ENCODE data around the gene USP30.

The USP30 gene

DNA sequence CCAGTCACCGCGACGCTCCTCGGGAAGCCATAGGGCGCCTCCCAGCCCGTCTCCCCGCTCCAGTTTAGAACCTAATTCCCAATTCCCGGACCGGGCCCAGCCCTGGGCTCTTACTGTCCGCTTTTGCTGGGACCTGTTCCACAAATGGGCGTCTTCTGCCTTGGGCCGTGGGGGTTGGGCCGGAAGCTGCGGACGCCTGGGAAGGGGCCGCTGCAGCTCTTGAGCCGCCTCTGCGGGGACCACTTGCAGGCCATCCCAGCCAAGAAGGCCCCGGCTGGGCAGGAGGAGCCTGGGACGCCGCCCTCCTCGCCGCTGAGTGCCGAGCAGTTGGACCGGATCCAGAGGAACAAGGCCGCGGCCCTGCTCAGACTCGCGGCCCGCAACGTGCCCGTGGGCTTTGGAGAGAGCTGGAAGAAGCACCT is 45.8 kb downstream of the USP30 start:
- peak; percentile 38 for DNase-seq

DNA sequence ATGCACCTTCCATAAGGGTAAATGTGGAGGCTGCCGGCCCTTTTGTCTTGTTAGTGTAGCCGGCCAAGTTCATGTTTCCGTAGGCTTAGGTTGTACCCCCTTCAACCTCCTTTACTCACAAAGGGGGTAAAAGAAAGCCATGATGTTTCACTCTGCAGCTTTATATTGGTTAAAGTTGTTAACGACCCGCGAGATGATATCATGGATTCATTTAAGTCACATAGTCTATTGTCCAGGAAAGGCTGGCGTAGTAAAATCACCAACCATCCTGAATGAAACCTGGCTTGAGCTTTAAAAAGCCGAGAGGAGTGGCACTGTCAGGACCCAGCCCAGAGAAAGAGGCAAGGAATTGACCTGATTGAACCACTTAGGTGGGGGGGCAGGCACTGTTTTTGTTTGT is 46.3 kb downstream of the USP30 start:
- DNase-seq: no peak

DNA sequence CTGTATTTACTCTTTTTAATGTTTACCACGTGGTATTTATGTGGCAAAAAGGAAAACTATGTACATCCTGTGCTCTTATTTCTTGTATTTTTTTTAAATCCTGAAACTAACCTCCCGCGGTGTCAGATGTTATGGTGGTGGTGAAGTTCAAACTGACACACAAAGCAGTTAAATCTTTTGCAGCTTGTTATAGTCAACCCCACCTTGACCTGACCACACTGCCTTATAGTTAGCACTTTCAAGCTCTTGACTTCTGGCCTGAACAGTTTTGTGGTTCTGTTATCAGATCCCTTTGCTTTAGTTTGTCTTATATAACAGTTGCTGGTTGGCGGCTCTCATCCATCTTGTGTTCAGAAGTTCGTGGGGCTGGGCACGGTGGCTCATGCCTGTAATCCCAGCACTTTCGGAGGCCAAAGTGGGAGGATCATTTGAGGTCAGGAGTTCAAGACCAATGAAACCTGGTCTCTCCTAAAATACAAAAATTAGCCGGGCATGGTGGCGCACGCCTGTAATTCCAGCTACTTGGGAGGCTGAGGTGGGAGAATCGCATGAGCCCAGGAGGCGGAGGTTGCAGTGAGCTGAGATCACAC is 47.1 kb downstream of the USP30 start:
- no peak for DNase-seq

DNA sequence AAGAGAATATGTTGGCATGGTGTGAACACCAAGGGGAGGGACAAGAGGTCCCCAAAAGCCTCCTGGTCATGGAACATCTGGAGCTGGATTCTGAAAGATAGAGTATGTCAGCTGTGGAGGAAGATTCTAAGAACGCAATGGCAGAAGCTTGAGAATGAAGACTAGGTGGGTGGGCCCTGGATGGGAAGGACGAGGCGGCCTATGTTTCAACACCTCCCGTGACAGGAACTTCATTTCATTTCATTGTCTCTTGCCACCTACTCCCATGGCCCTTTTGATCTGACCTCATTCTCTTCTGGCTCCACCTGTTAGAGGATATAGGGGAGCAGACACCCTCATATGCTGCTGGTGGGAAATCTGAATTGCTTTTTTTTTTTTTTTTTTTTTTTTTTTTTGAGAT is 48.4 kb downstream of the USP30 start:
- no peak for DNase-seq

DNA sequence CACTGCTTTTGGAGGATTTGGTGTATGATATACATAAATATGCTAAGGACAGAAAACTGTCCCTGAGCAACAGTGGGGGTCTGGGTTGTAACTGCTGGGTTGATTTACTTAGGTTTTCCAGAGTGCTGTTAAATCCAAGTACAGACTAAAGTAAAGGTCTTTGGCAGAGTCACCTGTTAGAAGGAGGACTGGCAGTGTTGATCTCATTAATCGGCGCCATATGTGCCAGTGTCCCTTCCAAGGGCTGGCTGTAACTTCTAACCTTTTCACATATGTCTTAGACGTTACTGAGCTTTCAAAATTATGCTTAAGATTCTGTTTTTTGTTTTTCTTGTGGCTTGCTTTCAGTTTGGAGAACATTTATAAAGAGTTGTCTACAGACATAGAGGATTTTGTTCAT is 50.1 kb downstream of the USP30 start:
- no peak for DNase-seq

DNA sequence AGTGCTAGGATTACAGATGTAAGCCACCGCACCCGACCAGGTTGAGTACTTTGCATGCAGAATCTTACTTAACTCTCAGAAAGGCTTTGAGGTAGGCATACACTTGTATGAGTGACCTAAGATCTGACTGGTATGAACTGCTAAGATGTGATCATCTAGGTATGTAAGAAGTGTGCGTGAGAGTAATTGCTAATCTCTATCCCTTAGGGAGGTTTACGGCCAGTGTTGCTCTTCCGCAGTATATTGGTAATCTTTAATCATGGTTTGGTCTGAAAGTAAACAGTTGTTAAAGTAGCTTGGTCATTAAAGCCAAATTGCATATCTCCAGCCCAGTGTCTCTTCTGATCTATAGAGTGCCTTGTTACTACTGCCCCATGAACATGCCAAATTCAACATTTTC is 52.8 kb downstream of the USP30 start:
- DNase-seq: no peak

DNA sequence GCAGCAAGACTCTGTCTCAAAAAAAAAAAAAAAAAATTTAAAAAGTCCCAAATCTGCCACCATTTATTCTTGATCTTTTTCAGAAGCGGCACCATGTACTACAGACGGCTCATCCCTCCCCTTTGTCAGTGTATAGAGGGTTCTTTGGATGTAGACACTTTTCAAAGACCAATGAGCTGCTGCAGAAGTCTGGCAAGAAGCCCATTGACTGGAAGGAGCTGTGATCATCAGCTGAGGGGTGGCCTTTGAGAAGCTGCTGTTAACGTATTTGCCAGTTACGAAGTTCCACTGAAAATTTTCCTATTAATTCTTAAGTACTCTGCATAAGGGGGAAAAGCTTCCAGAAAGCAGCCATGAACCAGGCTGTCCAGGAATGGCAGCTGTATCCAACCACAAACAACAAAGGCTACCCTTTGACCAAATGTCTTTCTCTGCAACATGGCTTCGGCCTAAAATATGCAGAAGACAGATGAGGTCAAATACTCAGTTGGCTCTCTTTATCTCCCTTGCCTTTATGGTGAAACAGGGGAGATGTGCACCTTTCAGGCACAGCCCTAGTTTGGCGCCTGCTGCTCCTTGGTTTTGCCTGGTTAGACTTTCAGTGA is 57.5 kb downstream of the USP30 start:
- no peak for DNase-seq

DNA sequence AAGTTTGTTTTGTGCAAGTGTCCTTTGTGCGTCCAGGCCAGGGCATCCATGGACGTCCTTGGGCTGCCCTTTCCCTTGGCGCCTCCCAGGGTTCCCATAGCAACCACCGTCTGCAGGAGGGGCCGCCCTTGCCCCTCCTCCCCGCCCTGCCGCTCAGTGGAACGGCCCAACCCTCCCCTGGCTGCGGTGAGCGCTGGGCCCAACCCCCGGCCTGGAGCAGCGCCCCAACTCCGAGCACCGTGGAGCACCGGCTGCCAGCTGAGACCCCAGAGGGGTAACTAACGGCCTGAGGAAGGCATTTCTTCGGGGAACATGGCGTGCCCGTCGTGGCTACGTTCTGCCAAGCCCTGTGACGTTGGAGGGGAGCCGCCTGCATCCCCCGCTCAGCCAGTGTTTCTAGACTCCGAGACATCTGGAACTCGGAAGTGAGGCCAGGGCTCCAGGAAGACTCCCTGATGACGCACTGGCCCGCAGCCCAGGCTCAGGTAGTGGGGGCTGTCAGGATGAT is 58.7 kb downstream of the USP30 start:
- DNase-seq: peak; percentile 27

DNA sequence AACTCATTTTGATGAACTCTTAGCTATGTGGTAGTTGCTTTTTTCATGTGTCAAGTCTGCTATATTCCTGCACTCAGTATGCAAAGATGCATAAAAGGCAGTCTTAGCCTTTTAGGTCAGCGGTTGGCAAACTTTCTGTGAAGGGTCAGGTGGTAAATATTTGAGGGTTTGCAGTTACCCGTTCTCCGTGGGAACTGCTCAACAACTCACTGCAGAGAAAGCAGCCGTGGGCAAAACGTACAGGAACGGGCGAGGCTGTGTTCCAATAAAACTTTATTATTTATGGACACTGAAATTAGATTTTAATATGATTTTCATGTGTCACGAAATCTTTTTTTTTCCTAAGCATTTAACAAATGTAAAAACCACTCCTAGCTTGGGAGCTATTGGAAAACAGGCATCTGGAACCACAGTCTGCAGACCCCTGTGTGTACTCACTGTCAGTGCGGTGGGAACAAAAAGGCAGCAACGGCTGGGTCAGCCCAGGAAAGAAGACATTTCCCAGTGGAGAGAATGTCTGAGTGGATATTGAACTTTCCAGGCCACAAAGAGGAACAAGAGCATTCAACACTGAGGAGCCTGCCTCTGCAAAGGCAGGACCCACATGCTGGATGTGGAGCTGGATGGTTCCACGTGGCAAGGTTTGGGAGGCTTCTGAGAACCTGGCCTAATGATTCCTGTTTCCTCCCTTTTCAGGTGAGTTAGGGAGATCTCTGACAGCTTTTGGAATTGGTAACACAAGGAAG is 60.5 kb downstream of the USP30 start:
- DNase-seq: no peak

DNA sequence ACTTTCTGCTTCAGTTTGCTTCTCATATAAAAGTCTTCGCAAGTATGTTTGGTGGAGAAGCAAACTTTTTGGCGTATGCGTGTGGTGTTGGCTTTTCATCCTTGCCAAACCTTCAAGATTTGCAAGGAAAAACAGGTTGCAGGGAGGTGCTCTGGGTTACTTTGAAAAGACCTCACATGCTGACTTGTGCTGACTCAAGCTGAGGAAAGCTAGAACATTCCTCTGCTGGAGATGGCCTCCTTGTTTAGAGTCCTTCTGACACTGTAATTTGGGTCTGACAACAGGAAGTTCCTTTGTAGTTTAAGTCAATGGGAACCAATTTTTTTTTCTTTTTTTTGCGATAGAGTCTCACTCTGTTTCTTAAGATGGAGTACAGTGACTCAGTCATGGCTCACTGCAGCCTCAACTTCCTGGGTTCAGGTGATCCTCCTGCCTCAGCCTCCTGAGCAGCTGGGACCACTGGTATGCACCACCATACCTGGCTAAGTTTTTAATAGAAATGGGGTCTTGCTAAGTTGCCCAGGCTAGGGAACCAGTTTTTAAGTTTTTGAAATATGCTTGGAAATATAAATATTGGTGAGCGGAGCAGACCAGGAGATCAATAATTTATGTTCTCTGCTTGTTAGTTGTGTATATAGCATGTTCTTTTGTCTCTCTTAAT is 61.4 kb downstream of the USP30 start:
- DNase-seq: no peak

DNA sequence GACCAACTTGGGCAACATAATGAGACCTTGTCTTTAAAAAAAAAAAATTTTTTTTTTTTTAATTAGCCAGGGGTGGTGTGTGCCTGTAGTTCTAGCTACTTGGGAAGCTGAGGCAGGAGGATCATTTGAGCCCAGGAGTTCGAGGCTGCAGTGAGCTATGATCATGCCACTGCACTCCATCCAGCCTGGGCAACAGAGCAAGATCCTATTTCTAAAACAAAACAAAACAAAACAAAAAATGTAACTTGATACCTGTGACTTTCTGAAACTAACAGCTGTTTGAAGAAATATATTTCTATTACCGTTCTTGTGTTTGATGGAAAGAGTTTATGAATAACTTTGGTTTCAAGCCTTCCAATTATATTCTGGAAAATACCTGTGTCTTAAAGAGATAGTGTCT is 62.3 kb downstream of the USP30 start:
- DNase-seq: no peak

DNA sequence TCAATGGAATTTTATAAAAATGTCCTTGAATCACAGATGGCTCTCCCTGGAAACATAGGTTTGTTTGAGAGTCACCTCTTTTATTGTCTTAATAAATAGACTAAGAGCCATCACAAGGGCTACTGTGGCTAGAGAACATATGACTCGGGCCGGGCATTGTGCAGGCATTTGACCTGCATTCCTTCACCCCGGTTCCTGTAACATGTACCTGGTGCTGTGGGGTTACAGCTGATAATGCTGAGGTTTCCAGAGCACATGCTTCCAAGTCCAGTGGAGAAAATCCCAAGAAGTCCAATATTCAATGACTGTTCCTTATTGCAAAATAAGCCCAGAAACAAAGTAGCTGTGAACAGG is 63.0 kb downstream of the USP30 start:
- no peak for DNase-seq

DNA sequence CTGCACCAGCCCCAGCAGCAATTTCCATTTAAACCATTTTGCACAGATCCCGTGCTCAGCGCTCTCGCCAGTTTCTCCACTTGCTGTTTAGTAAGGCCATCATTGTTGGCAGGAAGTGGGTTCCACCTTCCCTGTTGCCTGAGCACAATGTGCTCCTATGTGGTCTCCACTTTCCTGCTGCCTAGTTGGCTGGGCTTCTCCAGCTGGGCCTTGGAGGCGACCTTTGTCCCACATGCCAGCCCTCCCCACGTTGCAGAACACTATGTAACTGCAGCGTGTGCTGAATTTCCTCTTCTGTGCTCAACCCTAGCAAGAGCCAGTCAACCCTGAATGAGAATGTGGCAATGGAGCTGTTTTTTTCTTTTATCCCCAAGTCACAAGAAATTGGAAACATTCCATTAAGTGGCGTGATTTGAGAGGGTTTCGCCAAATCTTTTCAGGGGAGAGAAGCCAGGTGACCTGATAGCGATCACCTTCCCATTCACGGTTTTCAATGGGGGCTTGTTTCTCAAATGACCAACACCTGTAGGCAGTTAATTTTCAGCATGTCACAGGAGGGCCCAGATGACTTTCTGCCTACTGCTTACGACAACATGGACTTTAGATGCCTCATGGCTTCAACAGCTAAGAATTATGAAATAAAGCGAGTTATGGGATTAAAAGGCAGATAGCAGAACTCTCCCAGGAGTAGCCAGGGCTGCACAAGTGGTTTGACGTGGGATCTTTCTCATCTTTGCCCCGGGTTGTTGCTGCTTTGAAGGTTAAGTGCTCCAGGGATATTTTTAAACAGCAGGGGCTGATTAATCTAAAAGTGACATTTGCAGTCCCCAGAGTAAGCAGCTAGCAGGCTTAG is 63.6 kb downstream of the USP30 start, which contains the start of gene ACACB:
Gene ACACB (plus strand): TSS at position 830 of the 853 bp plus-strand sequence. CDS start 22,819 bp downstream, outside the sequence.
- DNase-seq: no peak

DNA sequence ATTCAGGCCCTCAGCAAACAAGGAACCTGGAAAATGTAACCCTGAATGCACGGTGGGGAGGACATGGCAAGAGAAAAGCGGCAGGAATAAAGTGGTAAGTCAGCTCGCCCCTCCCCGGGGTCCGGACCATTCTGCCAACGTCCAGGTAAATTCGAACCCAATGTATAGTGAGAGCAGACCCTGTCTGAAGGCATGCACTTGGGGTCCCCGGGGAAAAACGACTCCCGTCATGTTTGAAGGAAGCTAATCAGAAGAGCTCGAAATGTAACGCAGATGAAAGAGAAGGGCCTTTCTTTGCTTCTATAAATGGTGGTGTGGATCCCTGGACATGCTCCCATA is 64.2 kb downstream of the USP30 start:
- no peak for DNase-seq

DNA sequence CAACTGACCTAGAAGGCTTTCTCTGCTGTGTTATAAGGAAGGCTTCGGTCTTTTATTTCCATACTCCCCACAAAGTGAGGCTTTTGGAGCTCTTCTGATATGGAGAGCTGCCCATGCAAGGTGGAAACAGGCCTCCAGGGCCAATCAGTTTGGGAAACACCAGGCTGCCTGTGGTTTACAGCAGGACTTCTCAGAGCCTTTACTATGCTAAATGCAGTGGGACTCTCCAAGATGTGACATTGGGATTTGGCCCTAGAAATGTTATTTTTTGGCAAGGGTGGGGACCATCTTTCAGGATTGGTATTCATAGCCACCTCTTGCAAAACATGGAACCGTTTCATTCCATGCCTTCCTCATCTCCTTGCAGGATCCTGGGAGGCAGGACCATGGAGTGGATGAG is 67.7 kb downstream of the USP30 start:
- no peak for DNase-seq

DNA sequence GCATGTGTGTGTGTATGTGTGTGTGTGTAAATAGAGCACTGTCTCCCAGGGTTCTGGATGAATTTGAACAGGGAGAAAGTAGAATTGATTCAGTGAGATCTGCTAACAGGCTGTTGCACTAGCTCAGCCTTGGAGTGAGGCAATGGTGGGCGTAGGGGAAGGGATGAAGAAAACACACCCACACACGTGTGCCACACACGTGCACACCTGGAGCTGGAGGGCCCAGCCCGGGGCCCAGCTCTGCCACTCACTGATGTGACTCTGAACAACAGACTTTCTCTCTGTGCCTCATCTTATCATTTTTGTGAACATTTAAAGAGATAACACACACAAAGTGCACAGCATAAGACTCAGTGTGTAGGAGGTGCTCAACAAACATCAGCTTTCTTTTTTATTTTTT is 68.2 kb downstream of the USP30 start:
- DNase-seq: no peak

DNA sequence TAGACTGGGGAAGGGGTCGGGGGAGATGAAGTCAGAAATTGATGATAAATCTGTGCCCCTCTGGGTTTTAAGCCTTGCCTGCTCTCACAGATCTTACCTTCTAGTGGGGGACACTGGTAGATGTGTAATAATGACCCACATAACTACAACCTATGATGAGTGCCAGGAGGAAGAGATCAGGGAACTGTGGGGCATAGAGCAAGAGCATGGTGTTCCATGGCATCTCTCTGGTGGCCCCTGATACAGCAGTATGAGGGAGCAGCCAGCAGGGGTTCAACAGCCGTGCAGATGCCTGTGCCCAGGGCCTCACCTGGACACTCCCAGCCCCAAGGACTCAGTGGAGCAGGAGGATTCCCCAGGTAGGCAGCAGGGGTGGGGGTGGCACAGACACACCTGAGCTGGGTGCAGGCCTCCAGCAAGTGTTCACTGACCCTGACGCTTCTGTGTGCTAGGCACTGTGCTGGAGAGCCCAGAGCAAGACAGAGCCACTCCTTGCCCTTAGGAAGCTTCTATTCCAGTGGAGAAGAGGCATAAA is 69.0 kb downstream of the USP30 start:
- DNase-seq: no peak

DNA sequence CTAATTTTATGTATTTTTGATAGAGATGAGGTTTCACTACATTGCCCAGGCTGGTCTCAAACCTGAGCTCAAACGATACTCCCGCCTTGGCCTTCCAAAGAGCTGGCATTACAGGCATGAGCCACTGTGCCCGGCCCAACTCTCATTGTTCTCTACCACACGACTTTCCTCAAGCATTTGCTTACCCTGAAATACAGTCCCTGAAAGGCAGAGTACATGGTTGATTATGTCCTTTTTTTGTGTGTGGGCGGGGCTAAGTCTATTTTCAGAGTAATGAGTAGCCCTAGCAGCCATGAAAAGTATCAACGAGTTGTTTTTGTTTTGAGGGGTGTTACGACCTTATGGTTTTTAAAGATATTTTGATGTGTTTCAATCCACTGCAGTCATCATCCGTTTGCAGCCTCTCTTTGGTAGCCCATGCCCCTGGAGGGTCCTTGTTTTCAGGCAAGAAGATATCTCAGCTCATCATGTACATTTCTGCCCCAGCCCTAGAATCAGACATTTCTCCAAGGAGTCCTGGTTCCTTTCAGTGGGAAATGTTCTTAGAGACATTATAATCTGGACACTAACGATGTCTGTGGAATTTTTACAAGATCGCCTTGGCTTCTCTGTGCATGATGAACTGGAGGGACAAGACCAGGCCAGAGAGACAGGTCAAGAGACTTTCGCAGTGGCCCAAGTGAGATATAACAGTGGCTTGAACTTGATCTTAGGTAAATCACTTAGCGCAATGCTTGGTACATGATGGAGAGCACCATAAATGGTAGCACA is 72.7 kb downstream of the USP30 start:
- no peak for DNase-seq

DNA sequence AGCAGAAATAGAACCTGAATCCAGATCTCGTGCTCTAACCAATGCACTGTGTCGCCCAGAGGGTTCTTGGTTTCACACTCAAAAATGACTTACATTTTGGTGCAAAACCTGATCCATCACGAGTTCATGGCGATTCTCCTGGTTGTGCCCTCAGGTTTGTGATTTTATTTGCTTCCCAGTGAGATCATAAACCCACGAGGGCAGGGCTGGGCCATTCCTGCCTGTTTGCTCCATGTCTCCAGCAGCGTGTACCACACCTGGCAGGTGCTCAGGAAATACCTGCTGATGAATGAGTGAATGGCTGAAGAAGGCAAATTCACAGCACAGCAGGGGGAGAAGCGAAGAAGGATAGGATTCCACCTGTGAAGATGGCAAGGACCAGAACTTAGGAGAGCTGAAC is 73.4 kb downstream of the USP30 start:
- no peak for DNase-seq

DNA sequence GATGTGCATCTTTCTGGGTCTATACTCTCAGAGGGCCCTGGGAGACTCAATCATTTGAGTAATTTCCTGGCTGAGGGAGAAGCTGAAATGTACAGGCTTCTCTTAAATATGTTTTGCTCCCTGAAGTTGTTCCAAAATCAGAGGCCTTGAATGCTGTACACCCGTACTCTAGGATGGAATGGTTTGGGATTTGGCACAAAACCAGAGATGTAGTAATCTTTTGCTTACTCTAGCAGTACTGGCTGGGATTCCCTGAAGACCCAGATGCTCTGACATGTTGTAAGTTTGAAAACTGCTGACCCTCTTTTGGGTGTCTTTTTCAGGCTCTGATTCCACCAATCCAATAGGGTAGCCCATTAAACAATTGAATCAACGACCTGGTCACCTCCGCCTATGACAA is 74.4 kb downstream of the USP30 start:
- no peak for DNase-seq

DNA sequence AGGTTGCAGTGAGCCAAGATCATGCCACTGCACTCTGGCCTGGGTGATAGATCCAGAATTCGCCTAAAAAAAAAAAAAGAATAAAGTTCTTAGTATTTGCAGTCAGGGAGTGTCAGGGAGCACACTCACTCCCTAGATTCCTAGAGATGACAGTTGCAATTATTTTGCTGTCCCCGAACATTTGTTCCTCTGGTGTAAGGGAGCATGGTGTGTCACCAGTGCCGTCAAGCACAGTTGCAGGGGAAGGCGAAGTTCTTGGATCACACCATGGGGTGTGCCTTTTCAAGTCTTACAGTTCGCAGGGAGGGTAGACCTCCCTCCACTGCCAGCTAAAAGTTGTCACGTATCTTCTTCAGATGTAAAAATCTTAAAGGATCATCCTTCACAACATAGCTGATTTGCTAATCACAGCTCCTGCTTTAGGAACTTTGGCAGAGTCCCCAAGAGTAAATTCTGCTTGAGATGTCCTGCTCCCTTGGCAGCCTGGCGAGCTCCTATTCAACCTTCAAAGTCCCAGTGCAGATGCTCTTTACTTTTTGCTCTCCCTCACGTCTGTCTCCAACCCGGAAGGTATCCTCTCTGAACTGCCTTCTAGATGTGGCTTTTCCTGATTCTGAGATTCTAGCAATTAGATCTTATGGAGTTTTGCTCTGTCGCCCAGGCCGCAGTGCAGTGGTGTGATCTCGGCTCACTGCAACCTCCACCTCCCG is 75.3 kb downstream of the USP30 start:
- DNase-seq: no peak

All from effector CD4-positive, alpha-beta T cell (primary cell).